Omental fat pad (tissue), 4 donors: ENCODE results near the gene YEATS4. TPM values are rescaled to one million over a fixed set of nuclear protein-coding genes. Genes with fewer than 3 reads are reported as not detected.

ENCODE experiments used
- ATAC-seq: fragments of 150-250 bp; one replicate; pipeline ENCODE4 v1.9.1; 2016; ENCODE audit warnings: mild to moderate bottlenecking, moderate library complexity; ENCODE audit not compliant: low FRiP score
- DNase-seq: peaks from one replicate; pipeline ENCODE4 v3.0.0-alpha.2; 2019; ENCODE audit warnings: low spot score
- total RNA-seq, 4 donors: library from RNA; depleted of rRNA; stranded (reverse); fragments of >200 nt; gene quantifications; one replicate each; pipeline ENCODE4 v1.1.0, GENCODE V29; 2016
- TF ChIP-seq, protein P1 (sequence below), 3 donors: fragments of 450-650 bp; IDR thresholded peaks; one replicate each; pipeline ENCODE4 v1.5.1; 2016 to 2017; ENCODE audit warnings: antibody characterized with exemption in 3 of 3, mild to moderate bottlenecking in 3 of 3, moderate library complexity in 2 of 3

The YEATS4 gene
- total RNA-seq, 4 donors from 2014 or later, result 6.0 to 10.6 (median 7.0) TPM

DNA sequence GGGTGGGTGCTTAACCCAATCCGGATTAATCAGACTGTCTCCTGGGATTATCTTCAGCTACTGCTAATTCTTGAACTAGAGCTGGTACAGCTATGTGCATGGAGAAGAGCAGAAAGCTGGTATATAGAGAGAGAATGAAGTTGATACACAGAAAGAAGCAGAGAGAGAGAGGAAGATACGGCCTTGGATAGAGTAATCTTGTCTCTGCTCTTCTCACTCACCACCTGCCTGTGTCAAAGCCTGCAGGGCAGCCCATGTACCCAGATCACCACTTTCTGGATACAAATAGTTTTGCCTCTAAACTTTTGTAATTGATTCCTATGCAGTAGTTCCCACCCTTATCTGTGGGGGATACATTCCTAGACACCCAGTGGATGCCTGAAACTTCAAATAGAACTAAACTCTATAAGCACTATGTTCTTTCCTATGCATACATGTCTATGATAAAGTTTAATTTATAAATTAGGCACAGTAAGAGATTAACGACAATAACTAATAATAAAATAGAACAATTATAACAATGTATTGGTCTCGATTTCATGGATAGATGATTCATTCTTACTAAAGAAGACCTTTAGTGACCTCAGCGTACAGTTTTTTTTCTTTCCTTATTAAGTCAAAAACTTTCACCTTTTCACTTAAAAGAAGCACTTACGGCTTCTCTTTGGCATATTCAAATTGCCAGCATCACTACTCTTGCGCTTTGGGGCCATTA, 45.5 kb downstream of the YEATS4 start:
- DNase-seq (no peak), ATAC-seq (no peak)
- TF ChIP-seq, protein P1, sequence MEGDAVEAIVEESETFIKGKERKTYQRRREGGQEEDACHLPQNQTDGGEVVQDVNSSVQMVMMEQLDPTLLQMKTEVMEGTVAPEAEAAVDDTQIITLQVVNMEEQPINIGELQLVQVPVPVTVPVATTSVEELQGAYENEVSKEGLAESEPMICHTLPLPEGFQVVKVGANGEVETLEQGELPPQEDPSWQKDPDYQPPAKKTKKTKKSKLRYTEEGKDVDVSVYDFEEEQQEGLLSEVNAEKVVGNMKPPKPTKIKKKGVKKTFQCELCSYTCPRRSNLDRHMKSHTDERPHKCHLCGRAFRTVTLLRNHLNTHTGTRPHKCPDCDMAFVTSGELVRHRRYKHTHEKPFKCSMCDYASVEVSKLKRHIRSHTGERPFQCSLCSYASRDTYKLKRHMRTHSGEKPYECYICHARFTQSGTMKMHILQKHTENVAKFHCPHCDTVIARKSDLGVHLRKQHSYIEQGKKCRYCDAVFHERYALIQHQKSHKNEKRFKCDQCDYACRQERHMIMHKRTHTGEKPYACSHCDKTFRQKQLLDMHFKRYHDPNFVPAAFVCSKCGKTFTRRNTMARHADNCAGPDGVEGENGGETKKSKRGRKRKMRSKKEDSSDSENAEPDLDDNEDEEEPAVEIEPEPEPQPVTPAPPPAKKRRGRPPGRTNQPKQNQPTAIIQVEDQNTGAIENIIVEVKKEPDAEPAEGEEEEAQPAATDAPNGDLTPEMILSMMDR (IDR thresholded peaks at IDR 0.05), result no peak

DNA sequence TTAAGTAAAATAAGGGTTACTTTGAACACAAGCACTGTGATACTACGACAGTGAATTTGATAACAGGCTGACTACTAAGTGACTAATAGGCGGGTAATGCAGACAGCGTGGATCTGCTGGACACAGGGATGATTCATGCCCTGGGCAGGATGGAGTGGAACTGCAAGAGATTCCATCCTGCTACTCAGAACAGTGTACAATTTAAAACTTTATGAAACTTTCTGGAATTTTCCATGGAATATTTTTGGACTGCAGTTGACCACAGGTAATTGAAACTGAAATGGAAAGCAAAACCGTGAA, 46.0 kb downstream of the YEATS4 start:
- TF ChIP-seq, protein P1 (IDR thresholded peaks at IDR 0.05), result no peak
- DNase-seq, result peak; percentile 37
- ATAC-seq, result peak; percentile 99

DNA sequence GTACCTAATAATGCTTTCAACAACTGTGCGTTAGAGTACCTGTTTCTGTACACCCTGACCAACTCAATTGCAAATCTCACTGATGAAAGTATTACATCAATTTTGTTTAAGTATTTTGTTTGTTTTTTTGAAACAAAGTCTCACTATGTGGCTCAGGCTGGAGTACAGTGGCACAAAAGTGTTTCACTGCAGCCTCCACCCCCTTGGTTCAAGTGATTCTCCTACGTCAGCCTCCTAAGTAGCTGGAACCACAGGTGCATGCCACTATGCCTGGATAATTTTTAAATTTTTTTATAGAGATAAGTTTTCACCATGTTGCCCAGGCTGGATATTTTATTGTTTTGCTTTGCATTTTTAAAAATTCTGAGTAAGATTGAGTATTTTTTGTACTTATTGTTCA, 46.7 kb downstream of the YEATS4 start:
- no peak for ATAC-seq
- no peak for DNase-seq
- TF ChIP-seq, protein P1 (IDR thresholded peaks at IDR 0.05), result no peak

DNA sequence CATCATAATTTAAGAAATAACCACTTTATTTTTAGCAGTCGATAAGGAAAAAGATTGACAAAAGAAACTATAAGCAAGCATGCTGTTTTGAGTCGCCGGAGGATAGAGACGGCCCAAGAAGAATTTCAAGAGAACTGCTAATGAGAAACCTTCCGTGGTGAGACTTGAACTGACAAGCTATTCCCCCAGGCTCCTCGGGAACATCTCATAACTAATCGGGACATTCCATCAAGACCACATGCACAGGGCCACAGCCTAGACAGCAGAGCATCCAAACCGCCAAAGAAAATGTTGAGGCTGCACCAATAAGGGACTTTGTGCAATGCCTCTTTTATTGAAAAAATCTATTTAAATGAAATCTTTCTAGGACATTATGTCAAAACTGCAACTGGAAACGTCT, 51.0 kb downstream of the YEATS4 start:
- no peak for ATAC-seq
- DNase-seq, result no peak
- TF ChIP-seq, protein P1 (IDR thresholded peaks at IDR 0.05), result no peak

DNA sequence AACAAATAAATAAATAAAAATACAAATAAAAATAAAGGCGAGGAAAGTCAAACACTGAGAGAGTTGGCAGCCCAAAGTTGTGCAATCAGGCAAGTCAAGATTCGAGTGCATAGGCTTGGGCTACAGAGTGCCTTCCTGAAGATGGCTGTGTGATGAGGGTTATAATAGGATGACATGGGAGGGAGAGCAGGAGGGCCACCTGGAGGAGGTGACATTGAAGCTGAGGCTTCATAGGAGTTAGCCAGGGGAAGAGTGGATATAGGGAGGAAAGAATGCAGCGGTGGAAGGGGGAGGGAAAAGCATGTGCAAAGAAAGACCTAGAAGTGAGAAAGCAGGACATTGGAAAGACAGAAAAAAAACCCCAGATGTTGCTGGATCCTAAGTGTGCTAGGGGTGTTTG, 53.1 kb downstream of the YEATS4 start:
- TF ChIP-seq, protein P1 (IDR thresholded peaks at IDR 0.05), result no peak
- DNase-seq, result no peak
- no peak for ATAC-seq

DNA sequence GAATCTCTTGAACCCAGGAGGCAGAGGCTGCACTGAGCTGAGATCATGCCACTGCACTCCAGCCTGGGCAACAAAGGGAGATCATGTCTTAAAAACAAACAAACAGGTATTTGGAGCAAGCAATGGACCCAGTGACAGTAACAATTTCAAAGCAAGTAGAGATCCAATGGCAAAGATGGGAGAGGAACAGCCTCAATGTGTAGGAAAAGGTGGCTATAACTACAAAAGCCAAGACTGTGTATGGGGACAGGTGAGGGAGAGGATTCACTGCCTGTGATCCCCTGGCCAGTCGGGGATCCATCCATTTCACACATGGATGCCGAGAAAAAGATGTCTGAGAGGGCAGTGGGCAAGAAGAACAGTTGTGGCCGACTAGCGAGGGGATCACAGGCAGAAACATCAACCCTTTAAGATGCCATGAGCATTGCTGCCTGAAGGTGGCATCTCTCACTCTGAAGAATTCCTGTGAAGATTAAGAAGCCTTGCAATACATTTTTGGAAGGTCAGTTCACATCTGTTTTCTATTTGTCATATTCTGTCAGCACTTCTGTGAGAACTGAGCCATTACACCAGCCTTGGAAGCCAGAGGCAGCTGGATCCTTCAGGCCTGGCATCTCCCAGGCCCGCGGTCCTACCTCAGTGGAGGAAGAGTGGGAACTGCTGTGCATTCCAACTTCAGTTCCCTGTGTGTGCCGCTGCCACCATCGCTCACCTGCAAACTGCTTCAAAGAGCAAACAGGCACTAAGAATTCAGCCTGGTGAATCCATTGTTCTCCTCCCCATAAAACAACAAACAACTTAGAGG, 56.1 kb downstream of the YEATS4 start:
- TF ChIP-seq, protein P1 (IDR thresholded peaks at IDR 0.05), result peak in 1 of 3 donors; percentile 70
- peak; percentile 84 for ATAC-seq
- peak; percentile 28 for DNase-seq

DNA sequence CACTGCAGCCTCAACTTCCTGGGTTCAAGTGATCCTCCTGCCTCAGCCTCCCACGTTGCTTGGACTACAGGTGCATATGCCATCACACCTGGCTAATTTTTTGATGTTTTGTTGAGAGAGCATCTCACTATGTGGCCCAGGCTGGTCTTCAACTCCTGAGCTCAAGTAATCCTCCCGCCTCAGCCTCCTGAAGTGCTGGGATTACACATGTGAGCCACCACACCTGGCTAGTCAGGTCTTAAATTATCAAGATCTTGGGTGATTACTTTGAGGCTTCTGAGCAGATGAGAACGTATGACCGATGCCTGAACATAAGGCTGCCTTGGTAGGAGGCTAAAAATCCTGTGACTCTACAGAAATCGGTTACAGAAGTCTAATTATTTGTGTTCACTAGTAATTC, 57.7 kb downstream of the YEATS4 start:
- no peak for ATAC-seq
- TF ChIP-seq, protein P1 (IDR thresholded peaks at IDR 0.05), result no peak
- no peak for DNase-seq
